Ascending aorta (tissue), 2 donors: ENCODE results near the gene KNTC1. TPM values are rescaled to one million over a fixed set of nuclear protein-coding genes. Genes with fewer than 3 reads are reported as not detected.
"Not testable (repeated sequence)": the region's sequence is repeated elsewhere in the genome, so short reads cannot be mapped to it uniquely, and the experiment has no call there.

Source experiments
- DNase-seq, 2 donors: peaks; one replicate each; pipeline ENCODE4 v3.0.0-alpha.2; 2019; ENCODE audit warnings: low spot score in 2 of 2
- H3K27ac ChIP-seq, 2 donors: fragments of 200-600 bp; sonication (generic); one replicate each; pipeline ENCODE4 v1.5.1; 2016 to 2017; ENCODE audit warnings: mild to moderate bottlenecking in 1 of 2
- H3K27me3 ChIP-seq: fragments of 200-600 bp; sonication (generic); one replicate; pipeline ENCODE4 v1.5.1; 2017
- H3K36me3 ChIP-seq, 2 donors: fragments of 200-600 bp; sonication (generic); one replicate each; pipeline ENCODE4 v1.5.1; 2016
- H3K4me1 ChIP-seq, 2 donors: fragments of 200-600 bp; sonication (generic); one replicate each; pipeline ENCODE4 v1.5.1; 2016 to 2017; ENCODE audit warnings: mild to moderate bottlenecking in 1 of 2
- H3K4me3 ChIP-seq, 2 donors: fragments of 200-600 bp; sonication (generic); one replicate each; pipeline ENCODE4 v1.5.1; 2016 to 2017; ENCODE audit warnings: mild to moderate bottlenecking in 1 of 2
- H3K9me3 ChIP-seq, 2 donors: fragments of 200-600 bp; sonication (generic); one replicate each; pipeline ENCODE4 v1.5.1; 2016
- intact Hi-C: fragments of 100-400 bp; cut with DNase I; formaldehyde crosslinking; loops from one replicate; pipeline ENCODE4 v1.15.1; 2023
- total RNA-seq: library from RNA; depleted of rRNA; stranded (reverse); fragments of >200 nt; gene quantifications from one replicate; pipeline ENCODE4 v1.1.0, GENCODE V29; 2016
- TF ChIP-seq, protein P1 (sequence below), 3 experiments: fragments of 200-600 bp in 2 of 3; fragments of 450-650 bp in 1 of 3; sonication (generic) in 2 of 3; IDR thresholded peaks; one replicate each; pipeline ENCODE4 v1.5.1; 2016 to 2019; ENCODE audit warnings: antibody characterized with exemption in 3 of 3, mild to moderate bottlenecking in 1 of 3, moderate library complexity in 1 of 3

Gene KNTC1
- total RNA-seq, 1 donor from 2014 or later: 10.5 TPM

GRCh38 chr12:122503783-122504590 is 23.1 kb upstream of the KNTC1 start:
- Histone ChIP-seq H3K4me3 (no peak overlapping the region), H3K27ac (no peak overlapping the region), H3K36me3 (peaks cover 56 to 60% of the 10 kb centered on the region in 2 donors), H3K9me3 (no peaks in the 10 kb centered on the region), H3K4me1 (peaks cover 3 to 9% of the 10 kb centered on the region in 2 donors), H3K27me3 (no peaks in the 10 kb centered on the region)
- TF ChIP-seq, protein P1, sequence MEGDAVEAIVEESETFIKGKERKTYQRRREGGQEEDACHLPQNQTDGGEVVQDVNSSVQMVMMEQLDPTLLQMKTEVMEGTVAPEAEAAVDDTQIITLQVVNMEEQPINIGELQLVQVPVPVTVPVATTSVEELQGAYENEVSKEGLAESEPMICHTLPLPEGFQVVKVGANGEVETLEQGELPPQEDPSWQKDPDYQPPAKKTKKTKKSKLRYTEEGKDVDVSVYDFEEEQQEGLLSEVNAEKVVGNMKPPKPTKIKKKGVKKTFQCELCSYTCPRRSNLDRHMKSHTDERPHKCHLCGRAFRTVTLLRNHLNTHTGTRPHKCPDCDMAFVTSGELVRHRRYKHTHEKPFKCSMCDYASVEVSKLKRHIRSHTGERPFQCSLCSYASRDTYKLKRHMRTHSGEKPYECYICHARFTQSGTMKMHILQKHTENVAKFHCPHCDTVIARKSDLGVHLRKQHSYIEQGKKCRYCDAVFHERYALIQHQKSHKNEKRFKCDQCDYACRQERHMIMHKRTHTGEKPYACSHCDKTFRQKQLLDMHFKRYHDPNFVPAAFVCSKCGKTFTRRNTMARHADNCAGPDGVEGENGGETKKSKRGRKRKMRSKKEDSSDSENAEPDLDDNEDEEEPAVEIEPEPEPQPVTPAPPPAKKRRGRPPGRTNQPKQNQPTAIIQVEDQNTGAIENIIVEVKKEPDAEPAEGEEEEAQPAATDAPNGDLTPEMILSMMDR (IDR thresholded peaks at IDR 0.05): no peak
- intact Hi-C loops: no loop called here
- no peak for DNase-seq

- no peak for DNase-seq
- Histone ChIP-seq H3K27me3 (no peaks in the 10 kb centered on the region), H3K36me3 (peaks cover 69 to 74% of the 10 kb centered on the region in 2 donors), H3K9me3 (no peaks in the 10 kb centered on the region), H3K27ac (no peak overlapping the region), H3K4me3 (no peak overlapping the region), H3K4me1 (no peaks in the 10 kb centered on the region)
- intact Hi-C loops: no loop called here
- TF ChIP-seq, protein P1 (IDR thresholded peaks at IDR 0.05): no peak
Measured at GRCh38 chr12:122505419-122506051, 21.5 kb upstream of the KNTC1 start.

DNA sequence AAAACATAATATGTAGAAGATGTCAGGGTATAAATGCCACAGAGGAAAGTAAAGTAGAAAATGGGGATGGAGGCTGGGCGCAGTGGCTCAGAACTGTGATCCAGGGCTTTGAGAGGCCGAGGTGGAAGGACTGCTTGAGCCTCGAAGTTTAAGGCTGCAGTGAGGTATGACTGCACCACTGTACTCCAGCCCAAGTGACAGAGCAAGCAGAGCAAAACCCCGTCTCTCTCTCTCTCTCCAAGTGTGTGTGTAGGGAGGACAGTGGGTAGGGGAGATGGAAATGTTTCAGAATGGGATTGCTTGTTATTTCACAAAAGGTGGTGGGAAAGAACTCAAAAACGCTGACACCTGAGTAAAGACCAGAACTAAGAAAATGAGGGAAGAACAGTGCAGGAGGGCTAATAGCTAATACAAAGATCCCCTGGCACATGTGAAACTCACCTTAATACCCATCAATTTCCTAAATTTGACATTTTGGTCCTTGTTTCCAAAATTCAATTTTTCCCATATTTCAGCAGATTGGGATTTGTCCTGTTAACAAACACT is 20.6 kb upstream of the KNTC1 start:
- Histone ChIP-seq H3K4me1 (no peaks in the 10 kb centered on the region), H3K27ac (no peak overlapping the region), H3K27me3 (no peaks in the 10 kb centered on the region), H3K9me3 (no peaks in the 10 kb centered on the region), H3K4me3 (no peak overlapping the region), H3K36me3 (peaks cover 78 to 84% of the 10 kb centered on the region in 2 donors)
- TF ChIP-seq, protein P1 (IDR thresholded peaks at IDR 0.05): no peak
- intact Hi-C loops: no loop called here
- DNase-seq: no peak

DNA sequence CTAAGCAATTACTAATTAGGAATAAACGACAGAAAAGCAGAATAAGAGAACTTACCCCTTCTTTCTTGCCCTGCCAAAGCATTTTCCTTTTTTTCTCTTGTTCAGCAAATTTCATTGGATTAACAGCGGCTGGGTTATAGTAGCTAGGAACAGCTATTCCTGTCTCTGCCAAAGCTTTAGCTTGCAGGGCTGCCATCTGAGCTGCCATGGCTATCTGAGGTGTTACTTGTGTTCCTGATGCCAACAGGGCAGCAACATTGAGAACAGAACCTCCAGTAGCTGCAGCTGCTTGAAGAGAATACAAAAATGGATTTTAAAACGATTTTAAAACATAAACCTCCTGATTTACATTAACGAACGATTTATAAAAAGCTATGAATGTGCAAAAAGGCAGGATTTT is 18.9 kb upstream of the KNTC1 start:
- Histone ChIP-seq H3K36me3 (peaks cover 90 to 96% of the 10 kb centered on the region in 2 donors), H3K4me3 (no peak overlapping the region), H3K4me1 (no peaks in the 10 kb centered on the region), H3K9me3 (no peaks in the 10 kb centered on the region), H3K27ac (no peak overlapping the region), H3K27me3 (no peaks in the 10 kb centered on the region)
- no peak for DNase-seq
- TF ChIP-seq, protein P1 (IDR thresholded peaks at IDR 0.05): no peak
- intact Hi-C loops: no loop called here

DNA sequence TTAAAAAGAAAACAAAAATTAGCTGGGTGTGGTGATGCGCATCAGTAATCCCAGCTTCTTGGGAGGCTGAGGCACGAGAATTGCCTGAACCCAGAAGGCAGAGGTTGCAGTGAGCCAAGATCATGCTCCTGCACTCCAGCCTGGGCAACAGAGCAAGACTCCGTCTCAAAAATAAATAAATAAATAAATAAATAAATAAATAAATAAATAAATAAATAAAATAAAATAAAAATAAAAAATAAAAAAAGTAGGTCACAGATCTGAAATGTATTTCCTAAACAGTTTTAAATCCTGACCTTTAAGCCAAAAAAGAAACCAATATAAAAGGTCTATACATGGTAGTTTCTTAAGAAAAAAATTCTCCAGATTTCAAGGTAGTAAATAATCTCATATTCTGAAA is 14.0 kb upstream of the KNTC1 start:
- DNase-seq, H3K27ac ChIP-seq, H3K9me3 ChIP-seq, H3K4me3 ChIP-seq, H3K4me1 ChIP-seq, H3K27me3 ChIP-seq, intact Hi-C loops: not testable (repeated sequence)
- peaks cover 91 to 95% of the 10 kb centered on the region in 2 donors for H3K36me3 ChIP-seq

GRCh38 chr12:122513660-122514059 is 13.4 kb upstream of the KNTC1 start:
- H3K36me3 ChIP-seq: peaks cover 91 to 95% of the 10 kb centered on the region in 2 donors
- TF ChIP-seq, protein P1 (IDR thresholded peaks at IDR 0.05): no peak
- intact Hi-C loops: no loop called here
- H3K27me3 ChIP-seq: no peaks in the 10 kb centered on the region
- H3K9me3 ChIP-seq: no peaks in the 10 kb centered on the region
- no peak overlapping the region for H3K27ac ChIP-seq
- H3K4me3 ChIP-seq: no peak overlapping the region
- no peak for DNase-seq
- no peaks in the 10 kb centered on the region for H3K4me1 ChIP-seq
